OCI-LY3 (cell line): ENCODE data around the gene GCK.

ENCODE experiments used
- H2AFZ ChIP-seq: fragments of 200-600, 300-600 bp; shearing (Covaris generic); 2 replicates; pipeline ENCODE4 v1.6.0; 2014; ENCODE audit warnings: antibody characterized with exemption, low read depth, low read length
- H3K27ac ChIP-seq: fragments of 200-600, 300-600 bp; sonication (generic); 2 replicates; pipeline ENCODE4 v1.5.1; 2014; ENCODE audit warnings: mild to moderate bottlenecking, low read length, moderate library complexity, mixed read lengths
- H3K27me3 ChIP-seq: fragments of 200-600, 300-600 bp; sonication (generic); 2 replicates; pipeline ENCODE4 v1.6.1; 2014; ENCODE audit warnings: low read depth, low read length, mixed read lengths
- H3K36me3 ChIP-seq: fragments of 200-600, 300-600 bp; sonication (generic); replicated peaks from 2 replicates; pipeline ENCODE3; 2014; ENCODE audit warnings: low read depth, low read length, mixed read lengths
- H3K4me1 ChIP-seq: fragments of 300-600, 200-600 bp; sonication (generic); 2 replicates; pipeline ENCODE4 v1.6.1; 2014; ENCODE audit warnings: low read length, mixed read lengths
- H3K4me2 ChIP-seq: fragments of 200-600, 300-600 bp; sonication (generic); 2 replicates; pipeline ENCODE4 v1.6.1; 2014; ENCODE audit warnings: low read length, mixed read lengths
- H3K4me3 ChIP-seq: fragments of 300-600, 200-600 bp; sonication (generic); 2 replicates; pipeline ENCODE4 v1.5.1; 2014; ENCODE audit warnings: antibody characterized with exemption, mild to moderate bottlenecking, low read length, moderate library complexity
- H3K79me2 ChIP-seq: fragments of 300-600, 200-600 bp; shearing (Covaris generic); 2 replicates; pipeline ENCODE4 v1.6.1; 2014; ENCODE audit warnings: mild to moderate bottlenecking, low read length, mixed read lengths
- H3K9ac ChIP-seq: fragments of 300-600, 200-600 bp; shearing (Covaris generic); 2 replicates; pipeline ENCODE4 v1.6.0; 2014; ENCODE audit warnings: mild to moderate bottlenecking, low read length, moderate library complexity
- H3K9me3 ChIP-seq: fragments of 200-600, 300-600 bp; shearing (Covaris generic); 2 replicates; pipeline ENCODE4 v1.6.1; 2014; ENCODE audit warnings: low read length, mixed read lengths; ENCODE audit not compliant: insufficient read depth
- H4K20me1 ChIP-seq: fragments of 200-600, 300-600 bp; sonication (generic); 2 replicates; pipeline ENCODE4 v1.6.1; 2016; ENCODE audit warnings: low read length, mixed read lengths; ENCODE audit not compliant: insufficient read depth
- CTCF ChIP-seq: fragments of 200-600, 300-600 bp; sonication (generic); IDR thresholded peaks from 2 replicates; pipeline ENCODE4 v1.5.1; 2014; ENCODE audit warnings: antibody characterized with exemption, low read length, low read depth
- EZH2phosphoT487 ChIP-seq: fragments of 200-600 bp; shearing (Covaris generic); IDR thresholded peaks from 2 replicates; pipeline ENCODE4 v1.6.1; 2018; ENCODE audit warnings: antibody characterized with exemption, mixed run types, low read depth

The GCK gene

GRCh38 chr7:44104860-44105771 is 84.1 kb downstream of the GCK start:
- H4K20me1 ChIP-seq = no peaks in the 10 kb centered on the region
- no peaks in the 10 kb centered on the region for H3K36me3 ChIP-seq
- no peak for TF ChIP-seq EZH2phosphoT487
- TF ChIP-seq CTCF = no peak
- no peaks in the 10 kb centered on the region for H3K27me3 ChIP-seq
- H3K4me1 ChIP-seq = peaks cover 17% of the 10 kb centered on the region
- no peak overlapping the region for H3K27ac ChIP-seq
- no peaks in the 10 kb centered on the region for H3K9me3 ChIP-seq
- H3K4me2 ChIP-seq = no peak overlapping the region
- H3K9ac ChIP-seq = no peak overlapping the region
- no peak overlapping the region for H2AFZ ChIP-seq
- no peaks in the 10 kb centered on the region for H3K79me2 ChIP-seq
- no peak overlapping the region for H3K4me3 ChIP-seq

- H3K79me2 ChIP-seq = no peaks in the 10 kb centered on the region
- no peaks in the 10 kb centered on the region for H3K27me3 ChIP-seq
- H3K4me1 ChIP-seq = peaks cover 17% of the 10 kb centered on the region
- H3K9me3 ChIP-seq = no peaks in the 10 kb centered on the region
- no peak within 1 kb of the TSS for H2AFZ ChIP-seq
- H3K36me3 ChIP-seq = no peaks in the 10 kb centered on the region
- H3K4me3 ChIP-seq = no peak within 1 kb of the TSS
- no peak within 1 kb of the TSS for H3K9ac ChIP-seq
- H3K4me2 ChIP-seq = no peak within 1 kb of the TSS
- H4K20me1 ChIP-seq = no peaks in the 10 kb centered on the region
- H3K27ac ChIP-seq = no peak within 1 kb of the TSS
- TF ChIP-seq CTCF = no peak
- TF ChIP-seq EZH2phosphoT487 = no peak
Measured at GRCh38 chr7:44103923-44104859, 85.0 kb downstream of the GCK start, which contains the start of gene AEBP1. TSS of gene AEBP1 (plus strand) at chr7:44104345. CDS start at chr7:44104666, 321 bp downstream.

- H3K4me3 ChIP-seq = no peak overlapping the region
- H3K79me2 ChIP-seq = no peaks in the 10 kb centered on the region
- no peak overlapping the region for H2AFZ ChIP-seq
- peaks cover 17% of the 10 kb centered on the region for H3K4me1 ChIP-seq
- no peak overlapping the region for H3K9ac ChIP-seq
- no peaks in the 10 kb centered on the region for H3K27me3 ChIP-seq
- no peak overlapping the region for H3K4me2 ChIP-seq
- H3K9me3 ChIP-seq = no peaks in the 10 kb centered on the region
- H4K20me1 ChIP-seq = no peaks in the 10 kb centered on the region
- H3K27ac ChIP-seq = no peak overlapping the region
- TF ChIP-seq EZH2phosphoT487 = no peak
- TF ChIP-seq CTCF = no peak
- no peaks in the 10 kb centered on the region for H3K36me3 ChIP-seq
Measured at GRCh38 chr7:44103566-44103922, 85.7 kb downstream of the GCK start.
